Breast epithelium (tissue), 3 donors: Measurements from ENCODE around the gene KIAA1217.

Experiments
- POLR2AphosphoS5 ChIP-seq, 3 donors: sonication (generic); formaldehyde crosslinking; IDR thresholded peaks; one replicate each; pipeline ENCODE4 v1.6.1; 2017; ENCODE audit warnings: antibody characterized with exemption in 3 of 3
- TF ChIP-seq, protein P1 (sequence below), 3 donors: fragments of 450-650 bp; IDR thresholded peaks; one replicate each; pipeline ENCODE4 v1.5.1; 2016 to 2017; ENCODE audit warnings: antibody characterized with exemption in 3 of 3, mild to moderate bottlenecking in 3 of 3, moderate library complexity in 3 of 3

DNA sequence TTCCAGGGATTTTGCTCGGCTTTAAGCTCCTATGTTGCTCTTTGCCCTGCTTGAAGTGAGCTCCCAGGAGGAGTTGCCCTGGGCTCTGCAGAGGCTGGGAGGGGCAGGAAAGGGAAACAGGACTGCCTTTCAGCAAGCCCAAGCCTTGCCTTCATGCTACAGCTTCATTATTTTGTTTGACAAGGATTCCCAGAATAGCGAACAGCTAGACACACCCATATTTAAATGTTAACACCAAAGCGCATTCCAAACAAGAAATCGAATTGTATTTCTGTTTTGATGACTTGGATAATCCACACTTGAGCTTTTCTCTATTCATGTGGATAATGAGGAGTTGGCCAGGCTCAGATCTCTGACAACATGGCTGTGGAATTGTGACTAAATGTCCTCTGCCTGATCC, 6.3 kb downstream of the KIAA1217 start:
- TF ChIP-seq, protein P1, sequence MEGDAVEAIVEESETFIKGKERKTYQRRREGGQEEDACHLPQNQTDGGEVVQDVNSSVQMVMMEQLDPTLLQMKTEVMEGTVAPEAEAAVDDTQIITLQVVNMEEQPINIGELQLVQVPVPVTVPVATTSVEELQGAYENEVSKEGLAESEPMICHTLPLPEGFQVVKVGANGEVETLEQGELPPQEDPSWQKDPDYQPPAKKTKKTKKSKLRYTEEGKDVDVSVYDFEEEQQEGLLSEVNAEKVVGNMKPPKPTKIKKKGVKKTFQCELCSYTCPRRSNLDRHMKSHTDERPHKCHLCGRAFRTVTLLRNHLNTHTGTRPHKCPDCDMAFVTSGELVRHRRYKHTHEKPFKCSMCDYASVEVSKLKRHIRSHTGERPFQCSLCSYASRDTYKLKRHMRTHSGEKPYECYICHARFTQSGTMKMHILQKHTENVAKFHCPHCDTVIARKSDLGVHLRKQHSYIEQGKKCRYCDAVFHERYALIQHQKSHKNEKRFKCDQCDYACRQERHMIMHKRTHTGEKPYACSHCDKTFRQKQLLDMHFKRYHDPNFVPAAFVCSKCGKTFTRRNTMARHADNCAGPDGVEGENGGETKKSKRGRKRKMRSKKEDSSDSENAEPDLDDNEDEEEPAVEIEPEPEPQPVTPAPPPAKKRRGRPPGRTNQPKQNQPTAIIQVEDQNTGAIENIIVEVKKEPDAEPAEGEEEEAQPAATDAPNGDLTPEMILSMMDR (IDR thresholded peaks at IDR 0.05) = no peak
- no peak for TF ChIP-seq POLR2AphosphoS5 (IDR thresholded peaks at IDR 0.05)
